ENCODE results near the gene OR6J1. TPM values are rescaled to one million over a fixed set of nuclear protein-coding genes. Genes with fewer than 3 reads are reported as not detected.
"Not testable (repeated sequence)": the region's sequence is repeated elsewhere in the genome, so short reads cannot be mapped to it uniquely, and the experiment has no call there.

The OR6J1 gene
- total and polyA plus RNA-seq, 9 of the 15 experiments (the other 6 are each of a cell fraction or from before 2014, with no cell fraction given), result not detected

DNA sequence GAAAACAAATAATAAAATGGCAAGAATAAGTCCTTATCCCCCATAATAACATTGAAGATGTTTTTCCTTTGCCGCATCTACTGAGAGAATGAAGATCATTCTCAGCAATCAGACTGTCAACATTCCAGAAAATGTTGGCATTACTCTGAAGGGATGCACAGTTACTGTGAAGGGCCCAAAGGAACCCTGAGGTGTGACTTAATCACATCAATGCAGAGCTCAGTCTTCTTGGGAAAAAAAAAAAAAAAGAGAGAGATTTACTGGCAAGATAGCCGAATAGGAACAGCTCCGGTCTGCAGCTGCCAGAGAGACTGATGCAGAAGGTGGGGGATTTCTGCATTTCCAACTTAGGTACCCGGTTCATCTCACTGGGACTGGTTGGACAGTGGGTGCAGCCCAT is 41.3 kb upstream of the OR6J1 start (continued):
- TF ChIP-seq, protein P1, sequence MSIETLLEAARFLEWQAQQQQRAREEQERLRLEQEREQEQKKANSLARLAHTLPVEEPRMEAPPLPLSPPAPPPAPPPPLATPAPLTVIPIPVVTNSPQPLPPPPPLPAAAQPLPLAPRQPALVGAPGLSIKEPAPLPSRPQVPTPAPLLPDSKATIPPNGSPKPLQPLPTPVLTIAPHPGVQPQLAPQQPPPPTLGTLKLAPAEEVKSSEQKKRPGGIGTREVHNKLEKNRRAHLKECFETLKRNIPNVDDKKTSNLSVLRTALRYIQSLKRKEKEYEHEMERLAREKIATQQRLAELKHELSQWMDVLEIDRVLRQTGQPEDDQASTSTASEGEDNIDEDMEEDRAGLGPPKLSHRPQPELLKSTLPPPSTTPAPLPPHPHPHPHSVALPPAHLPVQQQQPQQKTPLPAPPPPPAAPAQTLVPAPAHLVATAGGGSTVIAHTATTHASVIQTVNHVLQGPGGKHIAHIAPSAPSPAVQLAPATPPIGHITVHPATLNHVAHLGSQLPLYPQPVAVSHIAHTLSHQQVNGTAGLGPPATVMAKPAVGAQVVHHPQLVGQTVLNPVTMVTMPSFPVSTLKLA (conservative IDR thresholded peaks at IDR 0.05), result no peak
- TF ChIP-seq CBFA2T3 (IDR thresholded peaks at IDR 0.05) (peak; percentile 43), NFATC3 (IDR thresholded peaks at IDR 0.05) (no peak), NR1H2 (CRISPR knock-in tag; IDR thresholded peaks at IDR 0.05) (no peak), ZNF165 (CRISPR knock-in tag; IDR thresholded peaks at IDR 0.05; ENCODE audit: borderline replicate concordance) (no peak), CXXC5 (CRISPR knock-in tag; IDR thresholded peaks at IDR 0.05) (peak; percentile 27; the same call in 1 of the 2 replicates), GATAD2B (IDR thresholded peaks at IDR 0.05; ENCODE audit: borderline replicate concordance) (no peak), ARID1B (IDR thresholded peaks at IDR 0.05) (peak; percentile 39; the same call in 1 of the 2 replicates), RCOR1 (IDR thresholded peaks at IDR 0.05; ENCODE audit: borderline replicate concordance in 1 of 2, low read depth in 2 of 2, low read length in 2 of 2) (peak in 1 of 2 experiments; percentile 11; a peak in 1 of 4 replicates), NCOA6 (IDR thresholded peaks at IDR 0.05) (no peak)
- TF ChIP-seq, protein P2, sequence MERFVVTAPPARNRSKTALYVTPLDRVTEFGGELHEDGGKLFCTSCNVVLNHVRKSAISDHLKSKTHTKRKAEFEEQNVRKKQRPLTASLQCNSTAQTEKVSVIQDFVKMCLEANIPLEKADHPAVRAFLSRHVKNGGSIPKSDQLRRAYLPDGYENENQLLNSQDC (CRISPR knock-in tag; IDR thresholded peaks at IDR 0.05), result no peak
- TF ChIP-seq, protein P3, sequence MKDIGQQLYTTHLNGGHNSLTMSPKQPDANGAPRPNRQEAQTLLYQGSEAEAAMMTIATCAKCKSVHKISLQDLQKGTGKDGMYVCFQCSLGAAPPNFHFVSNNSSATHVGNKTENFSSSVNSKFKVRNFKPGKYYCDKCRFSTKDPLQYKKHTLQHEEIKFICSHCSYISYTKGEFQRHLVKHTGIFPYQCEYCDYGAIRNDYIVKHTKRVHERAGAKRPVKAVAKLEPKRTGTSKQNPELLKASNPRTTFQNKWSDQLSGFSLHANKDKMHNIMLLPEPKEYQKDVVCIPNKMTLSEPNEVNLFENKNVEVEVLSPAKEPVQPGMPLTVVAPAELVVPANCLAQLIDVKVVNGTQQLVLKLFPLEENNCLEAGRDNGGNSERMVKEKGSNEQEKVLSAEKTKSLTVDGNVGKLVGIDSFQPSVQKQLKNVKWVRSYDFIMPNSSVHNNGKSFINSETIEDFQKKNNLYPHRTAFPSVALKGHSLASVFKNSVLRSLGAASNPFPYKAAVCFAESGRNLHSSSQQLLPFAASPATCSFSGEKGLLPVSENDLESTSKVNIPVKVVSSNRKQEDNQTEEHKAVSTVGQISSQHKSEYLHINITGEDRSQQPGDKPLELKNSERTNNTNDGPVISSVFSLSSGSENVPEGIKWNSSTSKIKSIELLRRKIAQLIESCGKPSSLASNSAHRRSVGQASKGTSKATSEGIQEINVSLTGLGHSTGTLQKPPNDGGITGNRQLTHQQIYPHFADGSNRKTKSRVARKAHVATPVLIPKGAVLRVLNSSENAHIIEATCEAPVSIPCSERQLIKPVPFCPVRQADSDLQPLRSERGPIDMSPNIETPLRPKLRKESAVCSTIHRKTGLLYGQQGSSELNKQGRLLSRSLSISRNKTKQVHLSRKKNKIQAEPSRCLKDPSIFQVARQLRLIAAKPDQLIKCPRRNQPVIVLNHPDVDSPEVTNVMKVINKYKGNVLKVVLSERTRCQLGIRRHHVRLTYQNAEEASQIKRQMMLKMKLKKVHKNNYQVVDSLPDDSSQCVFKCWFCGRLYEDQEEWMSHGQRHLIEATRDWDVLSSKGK (CRISPR knock-in tag; IDR thresholded peaks at IDR 0.05), result no peak
- TF ChIP-seq, protein P4, sequence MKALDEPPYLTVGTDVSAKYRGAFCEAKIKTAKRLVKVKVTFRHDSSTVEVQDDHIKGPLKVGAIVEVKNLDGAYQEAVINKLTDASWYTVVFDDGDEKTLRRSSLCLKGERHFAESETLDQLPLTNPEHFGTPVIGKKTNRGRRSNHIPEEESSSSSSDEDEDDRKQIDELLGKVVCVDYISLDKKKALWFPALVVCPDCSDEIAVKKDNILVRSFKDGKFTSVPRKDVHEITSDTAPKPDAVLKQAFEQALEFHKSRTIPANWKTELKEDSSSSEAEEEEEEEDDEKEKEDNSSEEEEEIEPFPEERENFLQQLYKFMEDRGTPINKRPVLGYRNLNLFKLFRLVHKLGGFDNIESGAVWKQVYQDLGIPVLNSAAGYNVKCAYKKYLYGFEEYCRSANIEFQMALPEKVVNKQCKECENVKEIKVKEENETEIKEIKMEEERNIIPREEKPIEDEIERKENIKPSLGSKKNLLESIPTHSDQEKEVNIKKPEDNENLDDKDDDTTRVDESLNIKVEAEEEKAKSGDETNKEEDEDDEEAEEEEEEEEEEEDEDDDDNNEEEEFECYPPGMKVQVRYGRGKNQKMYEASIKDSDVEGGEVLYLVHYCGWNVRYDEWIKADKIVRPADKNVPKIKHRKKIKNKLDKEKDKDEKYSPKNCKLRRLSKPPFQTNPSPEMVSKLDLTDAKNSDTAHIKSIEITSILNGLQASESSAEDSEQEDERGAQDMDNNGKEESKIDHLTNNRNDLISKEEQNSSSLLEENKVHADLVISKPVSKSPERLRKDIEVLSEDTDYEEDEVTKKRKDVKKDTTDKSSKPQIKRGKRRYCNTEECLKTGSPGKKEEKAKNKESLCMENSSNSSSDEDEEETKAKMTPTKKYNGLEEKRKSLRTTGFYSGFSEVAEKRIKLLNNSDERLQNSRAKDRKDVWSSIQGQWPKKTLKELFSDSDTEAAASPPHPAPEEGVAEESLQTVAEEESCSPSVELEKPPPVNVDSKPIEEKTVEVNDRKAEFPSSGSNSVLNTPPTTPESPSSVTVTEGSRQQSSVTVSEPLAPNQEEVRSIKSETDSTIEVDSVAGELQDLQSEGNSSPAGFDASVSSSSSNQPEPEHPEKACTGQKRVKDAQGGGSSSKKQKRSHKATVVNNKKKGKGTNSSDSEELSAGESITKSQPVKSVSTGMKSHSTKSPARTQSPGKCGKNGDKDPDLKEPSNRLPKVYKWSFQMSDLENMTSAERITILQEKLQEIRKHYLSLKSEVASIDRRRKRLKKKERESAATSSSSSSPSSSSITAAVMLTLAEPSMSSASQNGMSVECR (CRISPR knock-in tag; IDR thresholded peaks at IDR 0.05), result no peak

DNA sequence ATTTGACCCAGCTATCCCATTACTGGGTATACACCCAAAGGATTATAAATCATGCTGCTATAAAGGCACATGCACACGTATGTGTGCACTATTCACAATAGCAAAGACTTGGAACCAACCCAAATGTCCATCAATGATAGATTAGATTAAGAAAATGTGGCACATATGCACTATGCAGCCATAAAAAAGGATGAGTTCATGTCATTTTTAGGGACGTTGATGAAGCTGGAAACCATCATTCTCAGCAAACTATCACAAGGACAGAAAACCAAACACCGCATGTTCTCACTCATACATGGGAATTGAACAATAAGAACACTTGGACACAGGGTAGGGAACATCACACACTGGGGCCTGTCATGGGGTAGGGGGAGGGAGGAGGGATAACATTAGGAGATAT is 39.3 kb upstream of the OR6J1 start:
- H3K4me3 ChIP-seq; H3K4me1 ChIP-seq (replicated peaks in 1 of 2; ENCODE audit: control insufficient read depth in 2 of 2, insufficient read depth in 2 of 2, low read length in 2 of 2); in situ Hi-C loops (cut with MboI); H3K27ac ChIP-seq (ENCODE audit: extremely low read depth, low read depth, low read length); CTCF ChIA-PET (ENCODE audit: low intra/inter-chr PET ratio); H3K27me3 ChIP-seq (ENCODE audit: control insufficient read depth in 2 of 2, insufficient read depth in 2 of 2, low read length in 2 of 2); POLR2A ChIA-PET; FAIRE-seq; intact Hi-C loops (cut with micrococcal nuclease); H3K9ac ChIP-seq (ENCODE audit: insufficient read depth in 1 of 2, low read depth in 2 of 2, low read length in 2 of 2); H3K4me2 ChIP-seq (ENCODE audit: insufficient read depth, low read length); BruUV-seq (replicated peaks); H3K79me2 ChIP-seq (ENCODE audit: control insufficient read depth, insufficient read depth, low read length); H2AFZ ChIP-seq (ENCODE audit: low read depth, low read length); H4K20me1 ChIP-seq (replicated peaks; ENCODE audit: control insufficient read depth, insufficient read depth, low read length); H3K36me3 ChIP-seq (ENCODE audit: control insufficient read depth, insufficient read depth, low read length); ATAC-seq; H3K9me1 ChIP-seq (ENCODE audit: control insufficient read depth, insufficient read depth, low read length); DNase-seq (ENCODE audit: extremely low read depth in 1 of 4, low spot score in 3 of 4); H3K9me3 ChIP-seq (replicated peaks; ENCODE audit: control insufficient read depth, insufficient read depth, low read depth, low read length): not testable (repeated sequence)
- 48% methylated on average over 3 of the region's 3 CpGs for WGBS (ENCODE audit: insufficient coverage, low coverage, missing lambda C conversion rate)
